Hematopoietic multipotent progenitor cell treated with erythropoietin and hydrocortisone succinate and interleukin-3 and kit ligand, for 15 days (in vitro differentiated cells): ENCODE results near the gene CYBB.

Experiments
- DNase-seq: peaks from one replicate; pipeline ENCODE4 v3.0.0-alpha.2; 2015; ENCODE audit warnings: low spot score

CYBB gene

DNA sequence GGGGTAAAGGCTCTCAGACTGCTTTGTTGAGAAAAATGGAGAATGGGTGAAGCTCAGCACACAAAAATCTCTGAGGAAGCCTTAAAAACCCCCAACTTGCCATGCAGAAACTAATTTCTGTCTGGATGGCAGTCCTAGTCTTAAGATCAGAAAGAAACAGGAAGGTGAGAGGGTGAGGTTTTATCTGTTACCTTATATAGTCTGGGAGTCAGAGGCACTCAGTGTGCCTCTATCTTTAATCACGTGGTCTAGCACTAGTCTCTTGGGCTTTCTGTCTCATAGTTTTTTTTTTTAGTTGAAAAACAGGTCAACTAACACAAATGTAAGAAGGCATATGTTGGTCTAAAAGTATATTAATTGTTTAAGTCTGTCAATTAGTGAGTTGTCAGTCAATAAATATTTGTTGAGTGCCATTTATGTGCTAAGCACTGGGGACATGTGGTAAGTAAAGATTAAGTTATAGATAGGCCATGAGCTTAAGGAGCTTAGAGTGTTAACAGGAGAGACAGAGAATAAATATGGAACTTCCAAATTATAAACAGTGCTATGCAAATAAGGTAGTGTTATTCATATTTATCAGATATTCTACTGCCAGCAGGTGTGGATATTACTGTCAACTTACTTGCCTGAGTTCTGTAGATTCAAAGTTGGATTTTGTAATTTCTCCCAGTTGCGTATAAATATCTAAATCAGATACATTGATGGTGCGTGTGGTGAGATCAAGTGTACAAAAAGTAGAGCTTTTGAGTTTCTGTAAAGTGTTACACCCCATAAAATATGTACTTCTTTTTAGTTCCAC lies 7.0 kb downstream of the CYBB start:
- no peak for DNase-seq

DNA sequence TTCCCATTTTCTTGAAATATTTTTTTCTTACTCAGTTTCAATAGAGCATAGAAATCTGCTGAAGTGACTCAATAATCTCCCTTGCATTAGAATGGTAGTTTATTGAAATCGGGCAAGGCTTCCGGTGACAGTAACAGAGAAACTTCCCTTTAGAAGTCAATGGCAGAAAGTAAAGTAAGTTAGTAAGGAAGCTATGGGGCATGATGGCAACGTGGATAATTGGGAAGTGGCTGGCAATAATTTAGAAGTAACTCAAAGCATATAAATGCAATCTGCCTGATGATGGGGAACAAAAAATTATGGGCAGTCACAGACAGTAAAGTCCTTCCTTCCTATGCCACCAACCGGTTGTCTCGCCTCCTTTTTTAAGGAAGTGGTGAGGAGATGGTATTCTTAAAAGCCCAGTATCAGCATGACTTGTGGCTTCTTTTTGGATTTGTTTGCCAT lies 7.6 kb downstream of the CYBB start:
- no peak for DNase-seq

DNA sequence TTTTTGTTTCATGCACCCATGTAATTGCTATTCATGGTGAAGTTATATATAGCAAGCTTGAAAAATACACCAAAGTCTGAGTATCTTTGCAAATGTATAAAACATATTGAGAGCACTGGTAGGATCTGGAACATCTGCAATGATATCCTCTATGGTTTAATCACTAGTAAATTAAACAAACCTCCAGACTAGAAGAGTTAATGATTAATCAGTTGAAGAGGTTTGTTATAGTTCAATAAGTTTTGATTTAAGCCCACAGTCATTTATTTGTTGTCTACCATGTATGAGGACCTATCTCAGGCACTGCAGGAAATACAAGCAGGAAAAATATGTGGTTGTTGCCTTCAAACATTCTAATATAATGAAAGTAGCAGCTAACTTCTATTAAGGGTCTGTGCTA lies 16.5 kb downstream of the CYBB start:
- no peak for DNase-seq

DNA sequence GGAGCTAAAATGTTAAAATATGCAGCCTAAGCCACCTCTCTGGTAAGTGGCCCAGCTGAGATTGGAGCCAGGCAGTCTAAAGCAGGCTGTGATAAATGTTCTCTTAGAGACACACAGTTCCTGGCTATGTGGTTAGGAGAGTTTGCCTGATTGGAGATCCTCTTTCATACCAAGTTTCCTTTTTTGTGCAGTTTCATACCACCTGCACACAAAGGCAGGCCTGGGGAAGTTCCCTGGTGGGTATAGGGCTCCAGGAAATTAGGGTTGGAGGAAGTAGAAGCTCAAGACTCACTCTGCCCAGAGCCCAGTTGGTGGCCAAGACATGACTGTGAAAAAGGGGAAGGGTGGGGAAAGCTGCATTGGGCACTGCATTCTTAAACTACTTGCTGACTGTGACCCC lies 16.9 kb downstream of the CYBB start:
- no peak for DNase-seq

DNA sequence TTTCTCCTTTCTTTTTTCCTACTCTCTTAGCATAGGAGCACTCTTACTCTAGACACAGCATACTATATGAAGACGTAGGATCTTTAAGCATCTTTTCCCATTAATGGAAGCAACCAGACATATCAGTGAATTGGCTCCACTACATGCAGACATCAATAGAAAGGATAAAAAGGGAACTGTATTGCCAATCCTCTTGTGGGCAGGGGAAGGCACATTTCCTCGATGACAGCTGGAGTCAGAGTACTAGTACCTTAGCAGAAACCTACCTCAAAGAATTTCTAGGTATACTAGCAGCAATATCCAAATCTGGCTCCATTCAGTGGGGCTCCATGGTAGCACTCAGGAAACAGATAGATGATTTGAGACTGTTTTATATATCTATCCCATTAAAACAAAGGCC lies 20.1 kb downstream of the CYBB start:
- no peak for DNase-seq

DNA sequence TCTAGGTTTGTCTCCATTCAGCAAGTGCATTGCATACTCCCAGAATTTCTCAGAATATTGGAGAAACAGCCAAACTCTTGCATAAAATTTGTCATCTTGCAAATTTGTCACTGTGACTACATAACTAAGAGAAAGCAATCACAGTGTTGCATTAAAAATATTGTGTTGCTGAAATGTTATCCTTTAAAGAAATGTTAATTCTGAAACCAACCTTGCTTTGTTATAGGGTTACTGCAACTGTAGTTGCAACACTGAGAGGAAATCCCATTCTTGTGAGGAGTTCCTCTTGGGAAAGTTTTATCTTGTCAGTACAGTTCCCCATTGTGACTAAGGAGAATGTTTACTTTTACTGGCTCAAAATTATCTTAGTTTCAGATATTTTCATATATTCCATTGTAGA lies 20.9 kb downstream of the CYBB start:
- DNase-seq = no peak

DNA sequence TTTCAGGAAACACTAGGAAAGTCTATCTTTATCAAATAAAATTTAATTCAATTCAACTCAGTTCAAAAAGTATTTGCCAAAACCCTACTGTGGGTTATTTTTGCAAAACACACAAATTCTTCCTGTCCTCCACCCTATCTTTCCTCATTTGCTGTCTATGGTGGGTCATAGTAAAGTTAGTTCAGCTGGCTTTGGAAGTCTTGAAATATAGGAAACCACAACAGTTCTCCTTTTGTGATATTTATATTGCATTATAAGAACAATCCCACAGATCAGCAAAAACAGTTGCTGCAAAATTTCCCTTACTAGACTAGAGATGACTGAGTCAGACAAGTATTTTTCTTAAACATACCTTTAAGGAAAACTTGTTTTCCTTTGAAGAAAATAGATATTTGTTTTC lies 22.2 kb downstream of the CYBB start:
- DNase-seq = no peak

DNA sequence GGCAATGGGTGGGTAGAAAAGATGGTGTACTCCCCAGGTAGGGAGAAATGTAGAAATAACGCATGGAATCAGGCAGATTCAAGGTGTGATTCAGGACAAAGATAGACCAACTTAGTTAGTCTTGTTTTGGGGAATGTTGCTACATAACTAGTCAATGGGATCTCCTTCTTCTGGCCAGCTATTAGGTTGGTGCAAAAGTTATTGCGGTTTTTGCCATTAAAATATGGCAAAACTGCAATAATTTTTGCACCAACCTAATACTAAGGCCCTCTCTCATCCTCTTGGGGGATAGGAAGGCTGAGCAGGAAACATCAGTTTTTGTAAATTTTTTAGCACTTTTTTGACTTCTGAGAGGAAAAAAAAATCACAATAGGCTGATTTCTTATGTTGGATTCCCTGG lies 23.2 kb downstream of the CYBB start:
- no peak for DNase-seq

DNA sequence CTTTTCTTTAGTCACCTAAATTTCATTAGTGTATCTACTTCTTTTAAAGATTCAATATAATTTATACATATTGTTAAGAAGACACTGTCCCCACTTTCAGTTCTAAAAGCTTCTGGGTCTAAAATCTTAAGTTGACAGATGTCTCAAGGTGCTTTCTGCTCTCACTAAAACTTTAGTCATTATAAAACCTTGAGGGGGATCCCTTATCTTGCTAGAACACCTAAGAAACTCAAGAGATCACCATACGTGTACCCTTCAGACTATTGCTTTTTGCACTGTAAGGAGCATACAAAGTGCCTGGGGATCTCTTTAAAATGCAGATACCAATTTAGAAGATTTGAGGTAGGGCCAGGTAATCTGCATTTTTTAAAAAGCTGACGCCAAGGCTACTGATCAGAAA lies 30.1 kb downstream of the CYBB start:
- DNase-seq = no peak

DNA sequence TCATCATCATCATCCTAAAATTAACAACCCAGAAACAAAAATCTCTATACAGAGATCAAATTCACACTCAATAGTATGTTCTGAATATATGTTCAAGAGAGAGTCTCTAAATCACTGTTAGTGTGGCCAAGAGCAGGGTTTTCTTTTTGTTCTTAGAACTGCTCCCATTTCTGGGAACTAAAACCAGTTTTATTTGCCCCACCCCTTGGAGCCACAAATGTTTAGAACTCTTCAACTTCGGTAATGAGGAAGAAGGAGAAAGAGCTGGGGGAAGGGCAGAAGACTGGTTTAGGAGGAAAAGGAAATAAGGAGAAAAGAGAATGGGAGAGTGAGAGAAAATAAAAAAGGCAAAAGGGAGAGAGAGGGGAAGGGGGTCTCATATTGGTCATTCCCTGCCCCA lies 32.3 kb downstream of the CYBB start:
- no peak for DNase-seq

DNA sequence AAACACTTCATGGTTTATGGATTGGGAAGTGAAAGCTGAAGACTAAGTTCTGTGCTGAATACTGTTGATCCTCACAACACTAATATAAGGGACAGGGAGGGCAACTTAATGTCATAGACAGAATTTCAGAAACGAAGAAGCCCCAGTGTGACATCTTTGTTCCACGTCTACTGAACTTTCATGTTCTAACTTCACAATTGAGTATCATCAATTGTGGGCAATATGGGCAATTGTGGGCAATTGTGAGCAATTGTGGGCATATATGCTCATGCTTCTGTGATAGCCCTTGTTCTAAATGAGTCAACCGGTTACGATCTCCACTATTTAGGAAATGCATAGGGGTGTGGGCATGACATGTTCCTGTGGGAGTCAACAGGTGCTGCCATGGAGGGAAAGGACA lies 33.7 kb downstream of the CYBB start:
- no peak for DNase-seq

DNA sequence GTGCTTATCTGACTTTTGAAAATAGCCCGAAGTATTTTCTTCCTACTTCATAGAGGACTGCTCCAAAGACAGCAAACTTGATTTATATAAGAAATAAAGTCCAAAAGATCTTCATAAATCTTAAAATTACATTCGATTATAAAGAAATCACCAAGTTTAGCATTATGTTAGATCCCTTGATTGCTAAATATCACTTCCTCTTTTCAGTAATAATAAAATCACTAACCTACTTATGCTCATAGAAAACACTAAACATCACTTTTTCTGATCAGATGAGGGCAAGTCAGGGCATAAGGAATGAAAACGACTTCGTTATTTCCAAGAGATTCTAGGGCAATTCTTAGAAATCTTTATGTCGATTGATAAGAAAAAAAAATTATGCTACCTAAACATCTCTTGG lies 35.5 kb downstream of the CYBB start:
- no peak for DNase-seq

DNA sequence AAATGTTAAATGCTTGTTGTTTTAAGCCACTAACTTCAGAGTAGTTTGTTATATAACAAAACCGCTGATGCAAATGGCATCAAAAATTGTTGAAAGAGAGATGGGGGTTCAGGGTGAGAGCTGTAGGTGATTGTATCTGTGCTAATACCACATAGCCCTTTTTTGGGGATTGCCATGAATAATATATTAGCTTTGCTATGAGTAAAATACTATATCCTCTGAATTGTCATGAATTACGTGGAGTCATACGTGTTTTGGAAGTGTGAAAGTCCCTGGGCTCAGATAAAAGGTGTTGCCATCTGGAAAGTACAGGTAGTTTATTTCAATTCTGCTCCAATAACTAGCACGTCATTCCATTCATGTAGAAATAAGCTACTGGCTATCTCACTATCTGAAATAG lies 36.9 kb downstream of the CYBB start:
- no peak for DNase-seq

DNA sequence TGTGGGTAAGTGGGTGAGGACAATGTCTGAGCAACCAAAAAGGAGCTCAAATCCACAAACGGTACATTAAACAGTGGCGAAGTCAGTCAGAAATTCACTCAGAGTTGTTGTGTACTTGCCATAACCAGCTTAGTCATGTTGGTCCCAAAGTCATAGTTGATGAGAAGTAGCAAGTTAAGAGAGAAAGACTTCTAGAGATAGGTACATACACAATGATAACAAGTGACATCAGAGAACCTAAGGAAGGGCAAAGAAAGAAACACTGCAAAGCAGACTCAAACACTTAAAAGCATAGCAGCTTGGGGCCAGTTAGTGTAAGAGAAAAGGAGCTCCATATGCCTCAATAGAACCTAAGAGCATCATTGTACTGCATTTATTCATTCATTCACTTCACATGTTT lies 37.3 kb downstream of the CYBB start:
- no peak for DNase-seq

DNA sequence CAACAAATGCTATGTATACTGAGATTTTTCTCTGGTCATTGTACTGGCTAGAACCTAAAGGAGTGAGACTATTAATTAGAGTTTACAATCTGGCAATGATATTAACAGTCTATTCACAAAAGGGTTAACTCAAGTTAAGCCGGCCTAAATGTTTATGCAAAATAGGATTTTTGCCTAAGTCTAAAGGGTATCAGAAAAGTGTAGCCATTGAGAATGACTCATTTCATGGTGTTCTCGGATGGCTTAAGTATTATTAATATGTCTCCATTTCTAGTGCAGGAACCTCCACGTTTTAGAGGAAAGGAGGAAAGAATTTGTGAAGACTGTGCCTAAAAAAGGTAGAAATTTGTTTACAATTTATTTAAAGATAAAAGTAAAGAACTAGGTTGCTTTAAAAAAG lies 37.7 kb downstream of the CYBB start:
- no peak for DNase-seq

DNA sequence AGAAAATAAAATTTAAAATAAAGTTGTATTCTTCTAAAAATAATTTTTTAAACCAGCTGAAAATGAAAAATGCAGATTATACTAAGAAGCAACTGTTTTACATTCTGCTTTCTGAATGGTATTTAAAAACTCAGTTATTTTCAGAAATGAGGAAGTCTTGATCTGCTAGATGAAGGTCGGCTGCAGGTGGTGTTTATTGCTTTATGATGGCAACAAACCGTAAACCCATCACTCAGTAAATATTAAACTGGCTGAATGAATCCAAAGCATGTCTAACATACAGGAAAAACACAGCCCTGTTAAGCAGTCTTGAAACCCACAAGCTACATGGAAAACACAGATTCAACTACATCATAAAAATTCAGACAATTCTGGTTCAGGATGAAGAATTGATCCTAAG lies 38.2 kb downstream of the CYBB start:
- no peak for DNase-seq

DNA sequence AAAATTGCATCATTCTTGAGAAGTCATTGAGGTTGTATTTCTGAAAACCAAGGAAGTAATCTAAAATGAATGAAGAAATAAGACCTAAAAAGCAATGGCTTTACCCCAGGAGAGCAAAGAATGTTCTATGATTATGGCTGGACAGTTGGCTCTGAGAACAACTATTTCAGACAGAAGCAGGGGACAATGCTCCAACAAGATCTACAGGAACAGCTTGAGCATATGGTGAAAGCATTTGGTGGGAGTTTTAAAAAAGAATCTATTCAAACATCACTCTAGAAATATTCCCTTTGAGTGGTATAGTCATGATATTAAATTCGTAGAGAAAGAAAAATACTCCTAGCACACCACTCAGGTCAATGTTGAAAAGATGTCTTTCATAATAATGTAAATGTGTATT lies 40.8 kb downstream of the CYBB start:
- DNase-seq = no peak

DNA sequence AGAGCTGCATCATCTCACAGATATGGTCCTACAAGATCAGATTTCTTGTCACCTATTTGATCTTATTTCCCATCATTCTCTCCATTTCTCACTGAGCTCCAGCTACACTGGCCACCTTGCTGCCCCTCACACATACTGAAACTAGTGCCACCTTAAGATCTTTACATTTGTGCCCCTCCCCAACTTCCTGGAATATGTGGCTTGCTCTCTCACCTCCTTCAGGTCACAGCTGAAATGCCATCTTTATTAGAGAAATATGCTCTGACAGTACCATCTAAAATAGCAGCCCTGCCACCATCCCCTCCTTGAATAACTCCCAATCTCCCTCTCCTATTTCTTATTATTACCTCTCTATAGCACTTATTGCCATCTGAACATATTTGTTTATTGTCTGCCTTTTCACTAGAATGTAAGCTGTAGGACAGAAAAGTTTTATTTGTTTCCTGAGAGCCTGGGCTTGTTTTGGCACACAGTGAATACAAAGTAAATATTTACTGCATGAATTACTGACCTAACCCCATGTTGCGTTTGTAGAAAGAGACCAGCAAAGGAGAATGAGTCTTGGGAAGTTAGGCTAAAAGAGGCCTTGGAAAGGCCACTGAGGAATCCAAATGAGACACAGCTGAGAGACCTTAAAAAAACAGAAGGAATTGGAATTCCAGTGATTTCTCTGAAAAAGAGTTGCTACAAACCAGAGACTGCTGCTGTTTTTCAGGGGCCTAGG lies 44.8 kb downstream of the CYBB start:
- no peak for DNase-seq

DNA sequence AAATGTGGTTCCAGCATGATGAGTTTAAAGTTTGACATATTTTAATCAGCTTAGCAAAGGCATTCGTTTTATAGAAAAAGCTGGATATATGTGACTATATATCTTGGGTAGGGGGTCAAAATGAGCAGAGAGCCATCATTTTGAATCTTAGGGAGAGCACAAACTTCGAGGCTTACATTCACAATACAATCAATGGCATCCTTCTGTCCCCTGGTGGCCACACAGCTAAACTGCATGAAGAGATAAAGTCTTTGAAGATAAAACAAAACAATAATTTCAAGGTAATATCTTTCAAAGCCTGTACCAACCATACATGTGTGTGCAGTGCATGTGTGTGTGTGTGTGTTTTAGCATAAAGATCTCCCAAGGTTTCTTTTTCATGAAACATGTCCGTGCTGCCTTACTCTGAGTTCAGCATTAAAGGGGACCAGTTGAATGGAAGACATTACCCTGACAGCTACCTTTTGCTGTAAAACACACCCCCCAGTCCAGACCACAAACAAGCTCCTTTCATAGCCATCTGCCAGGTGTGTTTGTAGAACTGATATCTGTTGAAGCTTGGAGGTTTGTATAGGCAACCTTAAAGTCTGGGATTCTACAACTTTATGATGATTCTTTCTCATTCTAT lies 45.5 kb downstream of the CYBB start:
- DNase-seq = peak; percentile 55

DNA sequence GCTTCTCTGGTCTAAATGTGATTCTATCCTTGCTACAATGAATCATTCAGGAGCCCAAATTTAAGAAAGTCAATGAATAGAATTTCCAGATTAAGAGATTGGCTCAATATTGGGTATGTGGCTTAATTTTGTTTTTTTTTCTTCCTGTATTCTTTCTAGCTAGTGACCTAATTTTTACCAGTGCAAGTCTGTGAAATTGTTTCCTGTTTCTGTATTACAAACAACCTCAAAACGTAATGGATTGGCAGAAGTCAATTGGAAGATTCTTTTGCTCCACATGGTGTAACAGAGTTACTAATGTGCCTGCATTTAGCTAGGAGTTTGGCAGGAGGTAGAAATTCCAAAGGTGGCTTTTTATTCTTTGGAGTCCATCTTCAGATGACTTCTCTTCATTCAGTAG lies 49.9 kb downstream of the CYBB start:
- no peak for DNase-seq

DNA sequence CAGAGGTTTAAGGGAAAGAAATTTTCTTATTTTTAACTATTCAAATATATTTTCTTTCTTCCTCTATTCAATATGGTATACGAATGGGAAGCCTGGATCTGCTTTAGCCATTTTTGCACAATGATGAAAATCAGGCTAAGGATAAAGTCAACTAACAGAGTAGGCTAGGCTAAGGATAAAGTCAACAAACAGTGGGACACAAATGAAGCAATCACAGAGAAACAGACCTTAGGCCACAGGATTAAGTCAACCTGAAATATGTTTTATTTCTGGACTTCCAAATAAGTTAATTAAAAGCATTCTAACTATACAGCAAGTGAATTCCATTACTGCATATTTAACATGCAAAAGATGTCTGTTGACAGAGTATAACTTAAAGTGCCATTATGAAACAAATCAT lies 50.5 kb downstream of the CYBB start:
- no peak for DNase-seq

DNA sequence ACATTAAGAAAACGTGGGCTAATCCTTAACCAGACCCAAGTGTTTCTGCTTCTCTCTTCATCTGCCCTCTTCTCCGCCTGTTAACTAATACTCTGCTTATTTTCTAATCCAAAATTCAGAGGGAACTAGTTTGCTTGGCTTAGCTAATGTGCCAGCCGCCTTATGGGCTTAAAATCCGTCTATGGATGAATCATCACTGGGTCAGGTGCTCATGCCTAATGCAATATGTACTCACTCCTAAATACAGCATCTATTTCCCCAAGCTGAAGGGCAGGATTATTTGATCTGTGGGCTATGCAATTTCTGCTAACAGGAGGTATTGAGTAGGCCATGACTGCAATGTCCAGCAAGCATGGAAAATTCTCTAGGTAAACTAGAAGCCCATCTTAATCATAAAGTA lies 55.1 kb downstream of the CYBB start:
- no peak for DNase-seq

DNA sequence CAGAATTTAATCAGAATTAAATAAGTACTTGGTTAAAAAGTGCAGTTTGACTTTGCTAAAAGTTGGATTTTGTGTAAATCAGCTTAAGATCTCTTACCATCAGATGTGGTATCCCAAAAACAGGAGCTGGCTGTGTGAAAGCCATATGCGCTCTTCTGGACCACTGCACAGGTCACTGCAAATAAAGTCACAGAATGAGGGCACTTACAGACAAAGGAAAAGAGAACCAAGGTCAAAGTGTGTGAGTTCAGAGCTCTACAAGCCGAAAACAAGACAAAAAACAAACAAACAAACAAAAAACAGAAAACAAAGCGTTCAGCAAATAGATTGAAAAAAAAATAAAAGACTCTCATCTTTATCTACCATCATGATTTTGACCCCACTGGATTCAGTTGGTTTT lies 61.1 kb downstream of the CYBB start:
- DNase-seq = no peak
